HG03175 (cell line): ENCODE measurements around the gene LIPK.

Experiments
- ATAC-seq: cut with Tn5 transposase; IDR thresholded peaks from one replicate; pipeline ENCODE4 v1.9.1; 2021; ENCODE audit warnings: mild to moderate bottlenecking, moderate library complexity; ENCODE audit not compliant: unreplicated experiment

LIPK gene

GRCh38 chr10:88782222-88782621, 76.2 kb downstream of the LIPK start:
- ATAC-seq: no peak

DNA sequence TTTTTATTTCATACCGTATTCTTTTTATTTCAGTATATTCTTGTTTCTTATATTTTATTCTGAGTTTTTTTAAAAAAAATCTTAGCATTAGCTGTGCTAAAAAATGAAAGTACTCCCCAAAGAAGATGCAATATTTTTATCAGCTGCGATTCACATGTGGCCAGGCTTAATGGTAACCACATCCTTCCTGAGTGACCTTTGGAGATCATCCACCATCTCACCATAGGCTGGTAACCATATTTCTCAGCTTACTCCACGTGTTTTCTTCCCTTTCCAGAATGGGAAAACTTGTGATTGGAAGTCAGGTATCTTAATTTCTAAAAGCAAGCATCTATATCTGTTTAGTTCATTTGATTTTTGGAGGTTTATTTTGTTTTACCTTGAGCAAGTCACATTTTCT, 77.7 kb downstream of the LIPK start:
- ATAC-seq: no peak

GRCh38 chr10:88786032-88786770, 80.2 kb downstream of the LIPK start:
- ATAC-seq: no peak

- no peak for ATAC-seq
Observed at GRCh38 chr10:88787463-88787862, 81.4 kb downstream of the LIPK start.

DNA sequence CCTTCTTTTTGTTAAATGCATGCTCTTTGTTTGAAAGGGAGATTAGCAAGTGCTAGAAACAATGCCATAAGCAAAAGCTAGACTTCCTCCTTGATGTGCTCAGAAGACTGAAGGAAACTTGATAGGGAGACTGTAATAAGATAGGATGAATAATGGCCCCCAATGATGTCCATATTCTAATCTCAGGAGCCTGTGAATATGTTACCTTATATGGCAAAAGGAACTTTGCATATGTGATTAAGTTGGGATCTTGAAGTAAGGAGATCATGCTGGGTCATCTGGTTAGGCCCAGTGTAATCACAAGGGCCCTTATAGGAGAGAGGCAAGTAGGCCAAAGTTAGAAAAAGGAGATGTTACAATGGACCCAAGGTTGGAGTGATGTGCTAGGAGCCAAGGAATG, 82.9 kb downstream of the LIPK start:
- no peak for ATAC-seq

GRCh38 chr10:88791924-88792323, 85.9 kb downstream of the LIPK start:
- ATAC-seq: no peak

DNA sequence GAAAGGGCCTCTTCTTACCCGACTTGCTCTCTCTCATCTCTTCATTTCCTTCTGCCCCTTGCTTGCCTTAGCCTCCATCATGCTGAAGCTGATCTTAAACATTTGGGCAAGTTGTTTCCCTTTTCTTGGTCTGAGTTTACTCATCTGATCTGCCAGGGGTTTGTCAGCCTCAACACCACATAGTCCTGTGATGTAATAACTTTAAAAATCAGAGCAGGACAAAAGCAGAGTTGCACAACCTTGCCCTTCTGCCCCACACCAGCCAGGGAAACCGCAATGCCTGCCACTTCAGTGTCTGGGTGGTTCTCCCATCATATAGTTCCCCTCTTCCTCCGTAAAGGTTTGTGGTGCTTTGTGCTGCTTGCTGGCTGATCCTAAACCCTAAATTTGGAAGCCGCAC, 86.6 kb downstream of the LIPK start:
- ATAC-seq: no peak

- ATAC-seq: no peak
Observed at GRCh38 chr10:88793712-88794299, 87.8 kb downstream of the LIPK start.

DNA sequence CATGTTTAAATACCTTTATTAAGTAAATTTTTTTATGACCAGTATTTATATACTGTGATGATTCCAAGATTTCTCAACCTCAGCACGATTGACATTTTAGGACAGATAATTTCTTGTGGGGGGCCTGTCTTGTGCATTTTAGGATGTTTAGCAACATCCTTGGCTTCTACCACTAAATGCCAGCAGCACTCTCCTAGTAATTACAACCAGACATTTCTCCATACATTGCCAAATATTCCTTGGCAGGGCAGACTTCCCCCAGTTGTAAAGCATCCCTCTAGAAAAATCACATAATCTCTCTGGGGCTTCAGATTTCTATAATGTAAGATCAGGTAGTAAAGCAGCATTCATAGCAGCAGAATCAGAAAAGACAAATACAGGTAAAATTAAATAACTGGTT, 88.7 kb downstream of the LIPK start:
- ATAC-seq: no peak

GRCh38 chr10:88800152-88801125, 94.4 kb downstream of the LIPK start:
- ATAC-seq: no peak
